Panc1 (cell line): ENCODE results near the gene SETX. TPM values are rescaled to one million over a fixed set of nuclear protein-coding genes. Genes with fewer than 3 reads are reported as not detected.

Experiments used
- ATAC-seq: fragments of 200-7000 bp; cut with Tn5 transposase; 2 replicates; pipeline ENCODE4 v1.9.1; 2020; ENCODE audit warnings: mild to moderate bottlenecking, moderate library complexity
- BruUV-seq: library from RNA; stranded (reverse); fragments of 400-500 nt; replicated peaks from 2 replicates; lab custom pipeline; 2021; lab: Mats Ljungman, UMichigan
- CTCF ChIA-PET: fragments of 300-600 bp; sonication (Branson Sonifier 250); formaldehyde crosslinking; loops from one replicate; lab custom pipeline; 2022; ENCODE audit warnings: antibody characterized with exemption; lab: Charles Lee
- POLR2A ChIA-PET: fragments of 300-600 bp; sonication (Branson Sonifier 250); formaldehyde crosslinking; loops from one replicate; lab custom pipeline; 2022; ENCODE audit warnings: antibody characterized with exemption; lab: Charles Lee
- DNase-seq: peaks from one replicate; pipeline ENCODE4 v3.0.0-alpha.2; 2010; ENCODE audit warnings: low read depth, low spot score
- H3K27ac ChIP-seq: 2 replicates; pipeline ENCODE4 v1.5.1; 2011; ENCODE audit warnings: mild to moderate bottlenecking, low read length, inconsistent platforms
- H3K27me3 ChIP-seq: fragments of 200-500 bp; sonication (Bioruptor generic); 2 replicates; pipeline ENCODE4 v1.6.0; 2014; ENCODE audit warnings: low read length, inconsistent platforms; ENCODE audit not compliant: control insufficient read depth, insufficient read depth
- H3K36me3 ChIP-seq: fragments of 200-500 bp; sonication (Bioruptor generic); 2 replicates; pipeline ENCODE4 v1.5.1; 2014; ENCODE audit warnings: inconsistent platforms, mild to moderate bottlenecking, low read length, moderate library complexity; ENCODE audit not compliant: control insufficient read depth, insufficient read depth
- H3K4me1 ChIP-seq: 2 replicates; pipeline ENCODE4 v1.5.1; 2011; ENCODE audit warnings: inconsistent platforms, mild to moderate bottlenecking, low read length, moderate library complexity; ENCODE audit not compliant: control insufficient read depth, insufficient read depth
- H3K4me3 ChIP-seq, 2 experiments: 2 replicates each; pipeline ENCODE4 v1.5.1; 2011 to 2012; ENCODE audit warnings: low read depth in 2 of 2, low read length in 2 of 2, mild to moderate bottlenecking in 2 of 2, inconsistent platforms in 1 of 2, moderate library complexity in 1 of 2
- H3K9me3 ChIP-seq: fragments of 200-500 bp; sonication (Bioruptor generic); 2 replicates; pipeline ENCODE4 v1.5.1; 2014; ENCODE audit warnings: low read depth, mild to moderate bottlenecking, inconsistent platforms, low read length, moderate library complexity; ENCODE audit not compliant: control insufficient read depth, insufficient read depth
- CTCF ChIP-seq: fragments of 450-650 bp; IDR thresholded peaks from 2 replicates; pipeline ENCODE4 v1.5.1; 2017; ENCODE audit warnings: mild to moderate bottlenecking
- POLR2AphosphoS5 ChIP-seq: IDR thresholded peaks from 2 replicates; pipeline ENCODE4 v1.6.1; 2012; ENCODE audit warnings: mild to moderate bottlenecking, low read depth, low read length, moderate library complexity
- REST ChIP-seq, 2 experiments: IDR thresholded peaks; 2 replicates each; pipeline ENCODE4 v1.6.1; 2011 to 2012; ENCODE audit warnings: low read depth in 2 of 2, control low read depth in 1 of 2, low read length in 1 of 2, mild to moderate bottlenecking in 1 of 2, moderate library complexity in 1 of 2; ENCODE audit not compliant: insufficient read depth in 1 of 2
- SIN3A ChIP-seq: IDR thresholded peaks from 2 replicates; pipeline ENCODE4 v1.6.1; 2012; ENCODE audit warnings: low read depth, mild to moderate bottlenecking, low read length, moderate library complexity, borderline replicate concordance; ENCODE audit not compliant: insufficient read depth
- TCF7L2 ChIP-seq: IDR thresholded peaks from 2 replicates; pipeline ENCODE4 v1.6.1; 2011; ENCODE audit warnings: mild to moderate bottlenecking, low read depth, low read length, inconsistent platforms
- in situ Hi-C: cut with HindIII; loops from 2 replicates; pipeline ENCODE4 v1.10.0; 2016; ENCODE audit warnings: low sequenced_read_pairs, low pct_unique_long_range_greater_than_20kb
- intact Hi-C: fragments of 100-400 bp; cut with micrococcal nuclease; formaldehyde crosslinking; loops from one replicate; pipeline ENCODE4 v1.10.0; 2022; ENCODE audit not compliant: unreplicated experiment
- total RNA-seq: library from RNA; stranded (reverse); gene quantifications from one replicate; pipeline ENCODE4 v1.2.1, GENCODE V29; 2021; ENCODE audit not compliant: unreplicated experiment

The SETX gene
- total RNA-seq, 1 experiment from 2014 or later = 28.1 TPM

- no TSS peak for BruUV-seq
Observed at GRCh38 chr9:132395560-132395959, 40.8 kb upstream of the SETX start.

GRCh38 chr9:132391449-132391848 lies 36.7 kb upstream of the SETX start:
- POLR2A ChIA-PET = no interaction called here
- BruUV-seq = no TSS peak
- intact Hi-C loops = no loop called here

More at GRCh38 chr9:132395560-132395959, 40.8 kb upstream of the SETX start:
- in situ Hi-C loops (no loop called here), intact Hi-C loops (no loop called here)
- no peak for DNase-seq
- Histone ChIP-seq H3K4me3 (no peak overlapping the region), H3K4me1 (no peaks in the 10 kb centered on the region), H3K36me3 (peaks cover 10% of the 10 kb centered on the region), H3K27ac (no peak overlapping the region), H3K27me3 (no peaks in the 10 kb centered on the region), H3K9me3 (no peaks in the 10 kb centered on the region)
- no peak for ATAC-seq
- POLR2A ChIA-PET = no interaction called here
- TF ChIP-seq CTCF (no peak), TCF7L2 (no peak), POLR2AphosphoS5 (no peak), SIN3A (no peak), REST (IDR thresholded peaks at IDR 0.05; ENCODE audit: insufficient read depth in 1 of 2, low read depth in 2 of 2, low read length in 1 of 2) (no peak)
- CTCF ChIA-PET = no interaction called here

More at GRCh38 chr9:132391449-132391848, 36.7 kb upstream of the SETX start:
- H3K36me3 ChIP-seq = peaks cover 10% of the 10 kb centered on the region
- DNase-seq = no peak
- in situ Hi-C loops = no loop called here
- H3K4me1 ChIP-seq = no peaks in the 10 kb centered on the region
- H3K4me3 ChIP-seq = no peak overlapping the region
- CTCF ChIA-PET = no interaction called here
- H3K27me3 ChIP-seq = no peaks in the 10 kb centered on the region
- no peak for ATAC-seq
- H3K27ac ChIP-seq = no peak overlapping the region
- TF ChIP-seq CTCF = no peak
- TF ChIP-seq TCF7L2 = no peak
- TF ChIP-seq SIN3A = no peak
- TF ChIP-seq REST (IDR thresholded peaks at IDR 0.05; ENCODE audit: insufficient read depth in 1 of 2, low read depth in 2 of 2, low read length in 1 of 2) = no peak
- no peak for TF ChIP-seq POLR2AphosphoS5
- no peaks in the 10 kb centered on the region for H3K9me3 ChIP-seq
